Activated CD4-positive, alpha-beta T cell treated with anti-CD3 and anti-CD28 coated beads for 4 hours (primary cell): ENCODE results near the gene MALAT1.
A peak's percentile ranks its signal among the peaks of the same experiment; 100 is the strongest.
"Not testable (repeated sequence)": the region's sequence is repeated elsewhere in the genome, so short reads cannot be mapped to it uniquely, and the experiment has no call there.

Experiments
- DNase-seq, 2 donors: peaks; one replicate each; pipeline ENCODE4 v3.0.0-alpha.2; 2020

Gene MALAT1

GRCh38 chr11:65498977-65499712 lies at the start of gene MALAT1:
Gene MALAT1, plus strand, starts transcription at chr11:65499045.
- DNase-seq: peak; percentile 95 to 96

GRCh38 chr11:65451301-65451700 lies 47.5 kb upstream of the MALAT1 start:
- DNase-seq: not testable (repeated sequence)

DNA sequence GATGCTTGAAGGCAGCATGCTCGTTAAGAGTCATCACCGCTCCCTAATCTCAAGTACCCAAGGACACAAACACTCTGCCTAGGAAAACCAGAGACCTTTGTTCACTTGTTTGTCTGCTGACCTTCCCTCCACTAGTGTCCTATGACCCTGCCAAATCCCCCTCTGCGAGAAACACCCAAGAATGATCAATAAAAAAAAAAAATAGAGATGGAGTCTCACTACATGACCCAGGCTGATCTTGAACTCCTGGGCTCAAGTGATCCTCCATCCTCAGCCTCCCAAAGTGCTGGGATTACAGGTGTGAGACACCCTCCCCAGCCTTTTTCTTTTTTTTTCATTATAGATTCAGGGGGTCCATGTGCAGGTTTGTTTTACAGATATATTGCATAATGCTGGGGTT lies 46.6 kb upstream of the MALAT1 start:
- not testable (repeated sequence) for DNase-seq

DNA sequence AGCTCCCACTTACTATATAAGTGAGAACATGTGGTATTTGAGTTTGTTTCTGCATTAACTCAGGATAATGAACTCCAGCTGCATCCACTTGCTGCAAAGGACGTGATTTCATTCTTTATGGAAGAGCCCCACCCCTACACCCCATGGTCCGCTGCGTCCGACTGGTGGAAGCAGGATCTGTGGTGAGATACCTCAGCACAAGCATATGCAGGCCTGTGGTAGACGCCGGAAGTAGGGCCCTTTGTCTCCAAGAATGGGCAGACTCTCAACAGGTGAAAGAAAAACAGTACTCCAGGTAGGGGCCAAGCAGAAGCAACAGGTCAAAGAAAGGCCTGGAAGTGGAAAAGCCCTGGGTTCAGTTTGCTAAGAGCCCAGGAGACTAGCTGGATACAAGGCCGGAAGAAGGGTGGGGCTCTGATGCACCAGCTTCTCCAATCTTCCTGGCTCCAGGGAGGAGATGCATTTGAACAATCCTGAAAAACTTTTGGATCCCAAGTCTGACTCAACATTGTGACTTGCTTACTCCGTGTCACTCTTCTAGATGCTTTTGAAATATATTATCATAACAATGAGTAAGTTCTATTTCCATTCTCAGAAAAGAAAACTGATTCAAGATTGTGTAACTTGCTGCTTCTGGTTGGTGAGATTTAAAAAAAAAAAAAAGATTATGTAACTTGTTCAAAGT lies 45.9 kb upstream of the MALAT1 start:
- no peak for DNase-seq

DNA sequence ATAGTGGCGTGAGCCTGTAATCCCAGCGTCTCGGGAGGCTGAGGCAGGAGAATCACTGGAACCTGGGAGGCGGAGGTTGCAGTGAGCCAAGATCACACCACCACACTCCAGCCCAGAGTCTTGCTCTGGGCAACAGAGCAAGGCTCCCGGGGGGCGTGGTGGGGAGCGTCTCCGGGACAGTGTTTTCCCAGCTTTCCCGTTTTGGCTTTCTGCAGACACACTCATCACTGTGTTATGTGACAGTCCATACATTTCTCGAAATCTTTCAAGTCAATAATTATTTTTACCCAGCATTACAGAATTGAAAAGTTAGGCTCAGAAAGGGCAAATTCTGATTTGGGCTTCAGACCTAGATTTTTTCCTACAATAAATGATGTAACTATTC lies 44.5 kb upstream of the MALAT1 start:
- no peak for DNase-seq

DNA sequence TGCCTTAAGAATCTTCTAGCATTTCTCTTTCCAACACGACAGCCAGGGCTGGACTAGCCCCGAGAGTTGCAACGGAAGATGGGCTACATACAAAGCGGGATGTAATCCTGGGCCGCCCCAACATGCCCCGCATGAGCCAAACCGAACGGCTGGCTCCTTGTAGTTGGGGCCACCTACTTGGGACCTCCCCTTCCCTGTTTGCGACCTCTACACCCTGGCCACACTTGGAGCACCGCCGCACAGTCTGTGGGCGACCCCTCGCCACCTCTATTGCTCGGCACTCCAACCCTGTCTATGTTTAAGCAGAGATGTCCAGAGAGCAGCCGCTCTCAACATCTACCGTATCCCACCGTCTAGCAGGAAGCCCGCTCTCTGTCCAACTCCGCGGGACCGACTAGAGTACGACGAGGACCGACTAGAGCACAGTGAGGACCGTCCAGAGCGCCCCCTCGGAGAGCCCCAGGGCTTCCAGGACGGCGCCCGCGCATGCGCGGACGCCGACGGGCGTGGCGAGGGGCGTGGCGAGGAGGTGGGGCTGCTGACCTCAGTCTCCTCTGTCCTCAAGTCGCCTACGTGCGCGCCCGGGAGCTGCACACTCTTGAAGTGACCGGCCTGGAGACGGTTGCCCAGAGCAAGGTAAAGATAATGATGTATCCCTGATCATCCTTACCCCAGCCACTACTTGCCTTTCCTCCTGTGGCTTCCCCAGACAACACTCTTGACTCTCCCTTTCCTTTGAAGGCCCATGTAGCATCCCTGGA lies 44.0 kb upstream of the MALAT1 start:
- peak; percentile 71 to 74 for DNase-seq

DNA sequence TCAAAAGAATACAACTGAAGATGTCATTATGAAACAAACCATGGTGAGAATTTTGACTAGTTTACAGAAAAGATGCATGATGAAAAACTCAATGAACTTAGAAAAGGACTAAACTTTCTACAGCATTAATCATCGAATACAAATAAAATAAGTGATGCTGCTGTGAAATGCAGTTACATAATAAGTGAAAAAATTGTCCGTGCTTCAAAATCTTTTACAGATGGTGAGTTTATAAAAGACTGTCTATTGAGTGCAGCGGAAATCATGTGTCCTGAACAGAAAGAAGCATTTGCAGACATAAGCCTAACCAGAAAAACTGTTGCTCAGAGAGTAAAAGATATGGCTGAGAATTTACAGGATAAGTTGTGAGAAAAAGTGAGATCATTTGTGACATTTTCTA lies 42.4 kb upstream of the MALAT1 start:
- no peak for DNase-seq

GRCh38 chr11:65459552-65459951 lies 39.3 kb upstream of the MALAT1 start:
- no peak for DNase-seq

DNA sequence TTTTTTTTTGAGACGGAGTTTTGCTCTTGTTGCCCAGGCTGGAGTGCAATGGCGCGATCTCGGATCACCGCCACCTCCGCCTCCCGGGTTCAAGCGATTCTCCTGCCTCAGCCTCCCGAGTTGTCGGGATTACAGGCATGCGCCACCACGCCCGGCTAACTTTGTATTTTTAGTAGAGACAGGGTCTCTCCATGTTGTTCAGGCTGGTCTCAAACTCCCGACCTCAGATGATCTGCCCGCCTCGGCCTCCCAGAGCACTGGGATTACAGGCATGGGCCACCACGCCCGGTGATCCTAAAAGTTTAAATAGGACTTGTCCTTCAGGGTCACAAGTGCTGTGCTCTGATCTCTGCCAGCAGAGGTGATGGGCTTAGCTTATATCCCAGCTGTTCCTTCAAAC lies 33.4 kb upstream of the MALAT1 start:
- DNase-seq: not testable (repeated sequence)

DNA sequence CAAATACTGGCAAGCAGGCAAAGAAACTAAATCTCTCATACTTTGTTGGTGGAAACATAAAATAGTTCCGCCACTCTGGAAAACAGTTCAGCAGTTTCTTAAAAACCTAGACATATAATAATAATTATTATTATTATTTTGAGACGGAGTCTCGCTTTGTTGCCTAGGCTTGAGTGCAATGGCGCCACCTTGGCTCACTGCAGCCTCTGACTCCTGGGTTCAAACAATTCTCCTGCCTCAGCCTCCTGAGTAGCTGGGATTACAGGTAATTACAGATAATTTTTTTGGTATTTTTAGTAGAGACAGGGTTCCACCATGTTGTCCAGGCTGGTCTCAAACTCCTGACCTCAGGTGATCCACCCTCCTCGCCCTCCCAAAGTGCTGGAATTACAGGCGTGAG lies 31.5 kb upstream of the MALAT1 start:
- DNase-seq: not testable (repeated sequence)

- DNase-seq: peak; percentile 46 to 51
These were observed 29.9 kb upstream of the MALAT1 start for GRCh38 chr11:65468874-65469333.

DNA sequence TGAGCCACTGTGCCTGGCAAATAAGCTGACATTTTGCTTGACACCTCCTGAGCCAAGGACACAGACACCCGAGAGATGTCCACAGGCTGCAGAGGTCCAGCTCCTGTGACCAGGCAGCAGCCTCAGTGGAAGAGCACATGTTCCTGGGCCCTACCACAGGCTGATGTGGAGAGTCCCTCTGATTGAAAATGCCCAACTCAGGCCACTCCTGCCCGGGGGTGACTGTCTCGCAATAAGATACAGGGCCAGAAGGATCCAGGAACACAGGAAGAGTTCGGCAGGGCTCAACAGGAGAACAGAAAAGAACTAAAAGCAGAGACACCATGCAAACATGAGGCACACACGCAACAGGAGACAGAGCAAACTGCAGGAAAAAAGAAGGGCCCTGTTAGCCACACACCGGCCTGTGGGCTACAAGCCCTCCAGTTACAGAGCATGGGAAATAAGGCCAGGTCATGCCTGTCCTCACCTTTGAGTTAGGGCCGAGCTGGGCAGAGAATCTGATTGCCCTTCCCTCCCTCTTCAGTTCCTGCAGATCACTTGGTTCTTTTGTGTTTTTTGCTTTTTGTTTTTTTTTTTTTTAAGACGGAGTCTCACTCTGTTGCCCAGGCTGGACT lies 28.3 kb upstream of the MALAT1 start:
- DNase-seq: no peak

DNA sequence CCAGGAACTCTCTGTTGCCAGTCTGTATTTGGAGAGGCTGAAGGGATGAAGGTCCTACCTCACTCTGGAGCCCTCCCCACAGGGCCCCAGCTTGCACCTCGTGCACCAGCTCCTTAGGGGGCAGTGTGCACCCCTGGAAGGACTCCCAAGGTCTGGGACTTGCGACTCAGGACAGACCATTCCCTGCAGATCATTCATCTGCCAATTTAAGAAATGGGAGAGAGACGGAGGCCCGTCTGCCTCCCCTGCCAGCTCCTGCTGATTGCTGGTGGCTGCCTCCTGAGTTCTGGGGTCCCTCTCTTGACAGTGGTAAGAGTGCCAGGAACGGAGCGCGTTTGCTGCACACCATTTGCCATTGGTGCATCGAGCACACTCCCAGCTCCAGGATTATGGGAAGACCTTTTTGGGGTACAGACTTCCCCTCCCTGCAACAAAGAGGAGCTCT lies 27.4 kb upstream of the MALAT1 start:
- no peak for DNase-seq

DNA sequence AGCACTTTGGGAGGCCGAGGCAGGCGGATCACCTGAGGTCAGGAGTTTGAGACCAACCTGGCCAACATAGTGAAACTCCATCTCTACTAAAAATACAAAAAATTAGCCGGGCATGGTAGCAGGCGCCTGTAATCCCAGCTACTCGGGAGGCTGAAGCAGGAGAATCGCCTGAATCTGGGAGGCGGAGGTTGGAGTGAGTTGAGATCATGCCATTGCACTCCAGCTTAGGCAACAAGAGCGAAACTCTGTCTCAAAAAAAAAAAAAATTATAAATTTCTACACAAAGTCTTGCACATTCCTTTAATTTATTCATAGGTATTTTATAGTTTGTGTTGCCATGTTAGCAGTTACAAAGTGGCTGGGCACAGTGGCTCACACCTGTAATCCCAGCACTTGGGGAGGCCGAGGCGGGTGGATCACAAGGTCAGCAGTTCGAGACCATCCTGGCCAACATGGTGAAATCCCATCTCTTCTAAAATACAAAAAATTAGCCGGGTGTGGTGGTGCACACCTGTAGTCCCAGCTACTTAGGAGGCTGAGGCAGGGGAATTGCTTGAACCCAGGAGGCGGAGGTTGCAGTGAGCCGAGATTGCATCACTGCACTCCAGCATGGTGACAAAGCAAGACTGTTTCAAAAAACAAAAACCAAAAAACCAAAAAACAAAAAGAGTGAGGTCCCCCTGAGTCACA lies 26.1 kb upstream of the MALAT1 start:
- DNase-seq: not testable (repeated sequence)

GRCh38 chr11:65473278-65473860 lies 25.5 kb upstream of the MALAT1 start:
- no peak for DNase-seq

- no peak for DNase-seq
These were observed 24.0 kb upstream of the MALAT1 start for GRCh38 chr11:65474864-65475263.

DNA sequence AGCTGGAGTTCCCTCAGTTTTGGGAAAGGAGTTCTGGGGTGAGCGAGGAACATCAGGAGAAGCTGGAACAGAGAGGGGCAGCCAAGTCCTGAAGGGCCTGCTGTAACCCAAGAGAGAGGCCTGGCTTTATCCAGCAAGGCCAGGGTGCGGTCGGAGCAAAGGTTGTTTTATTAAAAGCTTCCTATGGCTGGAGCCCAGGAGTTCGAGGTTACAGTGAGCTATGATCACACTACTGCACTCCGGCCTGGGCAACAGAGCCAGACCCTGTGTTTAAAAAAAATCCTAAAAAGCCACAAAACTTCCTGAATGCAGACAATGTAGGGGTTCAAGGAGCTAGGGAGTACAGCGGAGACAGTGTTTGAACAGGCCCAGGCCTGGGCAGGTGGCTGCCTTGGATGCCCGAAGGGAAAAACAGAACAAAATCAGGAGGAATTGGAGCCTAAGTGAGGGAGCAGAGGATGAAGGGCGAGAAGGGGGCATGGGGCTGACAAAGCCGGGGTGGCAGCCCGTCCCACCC lies 22.2 kb upstream of the MALAT1 start:
- no peak for DNase-seq

DNA sequence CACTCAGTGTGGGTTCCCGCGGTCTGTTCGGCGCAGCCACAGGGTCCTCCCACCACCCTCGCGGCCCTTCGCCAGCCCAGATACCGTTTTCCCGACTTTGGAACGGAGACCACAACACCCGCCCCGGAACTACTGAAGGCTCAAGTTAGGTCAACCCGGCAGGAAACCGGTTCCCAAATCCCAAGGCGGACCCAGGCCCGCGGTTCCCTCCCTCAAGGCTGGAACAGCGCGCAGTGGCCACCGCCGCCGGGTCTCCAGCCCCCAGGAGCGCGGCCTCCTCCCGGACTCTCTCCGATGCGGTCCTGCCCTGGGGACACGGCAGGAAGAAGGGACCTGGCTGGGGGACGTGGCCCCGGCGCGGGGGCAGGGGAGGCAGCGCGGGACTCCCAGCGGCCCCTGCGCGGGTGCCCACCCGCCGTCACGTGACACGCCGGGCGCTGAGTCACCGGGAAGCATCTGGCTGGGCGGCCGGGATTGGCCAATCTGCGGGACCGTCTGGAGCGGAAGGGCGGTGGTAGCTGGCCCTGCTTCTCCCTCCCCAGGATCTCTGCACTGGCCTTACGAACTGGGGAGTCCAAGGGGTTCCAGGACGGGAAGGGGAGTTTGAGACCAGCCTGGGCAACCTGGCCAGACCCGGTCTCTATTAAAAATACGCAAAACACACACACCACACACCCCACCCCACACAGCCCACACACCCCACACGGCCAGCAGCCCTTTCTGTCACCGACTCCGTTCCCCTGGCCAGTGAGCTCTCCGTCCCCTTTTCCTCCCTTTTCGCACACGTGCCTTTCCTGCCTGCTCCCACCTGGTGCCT lies 21.5 kb upstream of the MALAT1 start:
- peak; percentile 90 to 91 for DNase-seq

DNA sequence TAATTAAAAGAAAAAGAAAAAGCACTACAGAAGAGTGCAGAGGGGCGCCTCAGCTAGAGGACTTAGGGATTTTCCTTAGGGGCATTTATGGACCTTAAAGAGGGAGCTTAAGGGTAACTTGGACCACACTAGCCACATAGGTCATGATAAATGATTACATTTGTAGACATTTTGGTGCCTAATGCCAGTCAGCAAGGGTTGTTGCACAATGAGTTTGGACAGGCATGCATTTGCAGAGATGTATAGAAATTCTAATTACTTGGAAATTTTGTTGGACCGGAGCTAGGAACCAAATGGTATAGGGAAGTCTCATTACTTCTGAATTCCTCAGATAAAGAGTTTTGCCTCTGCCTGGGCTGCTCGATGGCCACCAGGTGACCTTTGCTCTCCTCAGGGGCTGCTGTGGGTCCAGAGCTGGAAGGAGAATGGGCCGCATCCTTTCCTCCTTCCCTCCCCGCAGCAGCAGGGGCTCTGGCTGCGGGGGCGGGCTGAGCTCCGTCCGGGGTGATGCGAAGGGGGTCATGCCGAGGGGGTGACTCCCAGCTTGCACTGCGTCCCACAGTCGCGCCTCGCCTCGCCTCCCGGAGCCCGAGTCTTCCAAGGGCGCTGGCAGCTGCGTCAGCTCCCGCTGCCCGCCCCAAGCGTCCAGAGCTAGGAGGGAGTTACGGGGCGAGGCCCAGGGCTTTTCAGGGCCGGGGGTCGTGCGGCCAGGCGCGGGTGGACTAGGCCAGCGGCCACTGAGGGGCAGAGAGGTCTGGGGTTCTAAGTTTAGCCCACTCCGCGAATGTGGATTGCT lies 20.3 kb upstream of the MALAT1 start:
- DNase-seq: no peak
